Measurements from ENCODE around the gene CNTNAP5. TPM values are rescaled to one million over a fixed set of nuclear protein-coding genes. Genes with fewer than 3 reads are reported as not detected.

The CNTNAP5 gene
- total RNA-seq, 1 donor from 2014 or later, result not detected

DNA sequence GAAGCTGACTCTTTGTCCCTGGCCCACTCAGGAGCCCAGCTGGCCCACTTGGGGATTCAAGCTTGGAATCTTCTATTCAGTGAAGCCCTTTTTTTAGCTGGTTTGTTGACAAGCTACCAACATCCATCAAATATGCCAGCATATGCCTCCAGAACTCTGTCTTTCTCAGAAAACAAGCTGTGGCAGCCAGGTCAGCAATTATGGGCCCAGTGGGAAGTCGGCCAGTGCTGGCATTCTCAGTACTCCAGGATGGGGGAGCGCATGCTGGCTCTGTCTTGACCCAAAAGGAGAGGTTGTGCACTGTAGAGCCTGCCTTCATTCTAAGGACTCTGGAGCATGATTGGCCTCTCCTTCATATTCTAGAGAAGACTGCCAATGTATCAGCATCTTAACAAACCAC lies 401.5 kb downstream of the CNTNAP5 start:
- no peak for DNase-seq
- H3K4me1 ChIP-seq, result no peaks in the 10 kb centered on the region
- no peak overlapping the region for H3K27ac ChIP-seq (replicated peaks)
- no peaks in the 10 kb centered on the region for H3K36me3 ChIP-seq
- intact Hi-C loops (cut with micrococcal nuclease), result no loop called here
- no peak overlapping the region for H3K4me3 ChIP-seq
- TF ChIP-seq, protein P1, sequence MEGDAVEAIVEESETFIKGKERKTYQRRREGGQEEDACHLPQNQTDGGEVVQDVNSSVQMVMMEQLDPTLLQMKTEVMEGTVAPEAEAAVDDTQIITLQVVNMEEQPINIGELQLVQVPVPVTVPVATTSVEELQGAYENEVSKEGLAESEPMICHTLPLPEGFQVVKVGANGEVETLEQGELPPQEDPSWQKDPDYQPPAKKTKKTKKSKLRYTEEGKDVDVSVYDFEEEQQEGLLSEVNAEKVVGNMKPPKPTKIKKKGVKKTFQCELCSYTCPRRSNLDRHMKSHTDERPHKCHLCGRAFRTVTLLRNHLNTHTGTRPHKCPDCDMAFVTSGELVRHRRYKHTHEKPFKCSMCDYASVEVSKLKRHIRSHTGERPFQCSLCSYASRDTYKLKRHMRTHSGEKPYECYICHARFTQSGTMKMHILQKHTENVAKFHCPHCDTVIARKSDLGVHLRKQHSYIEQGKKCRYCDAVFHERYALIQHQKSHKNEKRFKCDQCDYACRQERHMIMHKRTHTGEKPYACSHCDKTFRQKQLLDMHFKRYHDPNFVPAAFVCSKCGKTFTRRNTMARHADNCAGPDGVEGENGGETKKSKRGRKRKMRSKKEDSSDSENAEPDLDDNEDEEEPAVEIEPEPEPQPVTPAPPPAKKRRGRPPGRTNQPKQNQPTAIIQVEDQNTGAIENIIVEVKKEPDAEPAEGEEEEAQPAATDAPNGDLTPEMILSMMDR (IDR thresholded peaks at IDR 0.05; ENCODE audit: borderline replicate concordance), result no peak
- H3K27me3 ChIP-seq (ENCODE audit: low read depth), result peaks cover 27% of the 10 kb centered on the region
- no peaks in the 10 kb centered on the region for H3K9me3 ChIP-seq (replicated peaks)

DNA sequence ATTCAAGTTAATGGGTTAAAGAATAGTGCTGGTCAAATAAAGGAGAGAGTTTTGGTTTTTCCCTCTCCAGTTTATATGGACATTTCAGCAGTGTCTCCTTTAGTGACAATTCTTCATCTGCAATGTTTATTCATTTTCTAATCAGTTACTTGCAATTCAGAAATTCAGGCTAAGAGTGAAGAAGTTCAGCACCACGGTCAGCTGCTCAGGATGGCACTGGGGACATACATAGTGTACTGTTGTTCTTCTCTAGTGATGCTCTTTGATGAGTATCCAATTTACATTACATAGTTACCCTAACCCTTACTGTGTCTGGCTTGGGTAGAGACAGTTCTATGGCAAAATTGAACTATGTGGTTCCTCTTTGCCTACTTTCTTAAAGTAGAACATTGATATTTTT lies 412.7 kb downstream of the CNTNAP5 start:
- Histone ChIP-seq H3K4me1 (no peaks in the 10 kb centered on the region), H3K27me3 (ENCODE audit: low read depth) (no peaks in the 10 kb centered on the region), H3K4me3 (no peak overlapping the region), H3K36me3 (no peaks in the 10 kb centered on the region), H3K27ac (replicated peaks) (no peak overlapping the region), H3K9me3 (replicated peaks) (no peaks in the 10 kb centered on the region)
- intact Hi-C loops (cut with micrococcal nuclease), result no loop called here
- TF ChIP-seq, protein P1 (IDR thresholded peaks at IDR 0.05; ENCODE audit: borderline replicate concordance), result no peak
- no peak for DNase-seq

DNA sequence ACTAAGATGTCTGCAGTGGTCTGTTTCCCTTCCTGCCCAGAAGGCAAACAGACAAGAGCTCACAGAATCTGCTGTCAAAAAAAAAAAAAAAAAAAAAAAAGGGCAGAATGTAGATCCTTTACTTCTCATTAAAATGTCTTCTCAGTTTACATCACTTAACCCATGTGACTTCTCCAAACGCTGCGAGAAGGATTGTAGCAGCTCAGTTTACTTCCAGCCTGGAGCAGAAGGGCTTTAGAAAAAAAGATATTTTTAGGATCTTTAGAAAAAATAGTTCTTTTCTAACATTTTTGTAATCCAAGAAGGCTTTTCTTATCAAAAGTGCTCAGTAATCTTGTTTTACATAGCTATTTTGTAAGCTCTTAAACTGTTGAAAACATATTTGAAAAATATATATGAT lies 425.4 kb downstream of the CNTNAP5 start:
- intact Hi-C loops (cut with micrococcal nuclease), result no loop called here

DNA sequence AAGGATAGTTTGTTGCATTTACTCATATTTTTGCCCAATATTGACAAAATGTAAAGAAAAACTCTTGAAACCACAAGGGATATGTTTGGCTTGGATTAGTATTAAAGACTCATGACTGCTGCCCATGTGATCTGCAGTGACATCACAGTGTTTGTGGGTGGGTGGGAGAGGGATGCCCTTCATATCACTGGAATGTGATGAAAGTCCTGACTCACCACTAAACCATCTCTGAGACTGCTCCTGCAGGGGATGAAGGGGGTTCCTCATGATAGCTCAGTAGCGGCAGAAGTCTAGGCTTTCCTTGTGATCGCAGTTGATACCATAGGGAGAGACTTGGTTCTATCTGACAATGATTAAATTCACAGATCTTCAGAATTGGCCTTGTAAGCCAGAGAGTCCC lies 451.2 kb downstream of the CNTNAP5 start:
- intact Hi-C loops (cut with micrococcal nuclease), result no loop called here
- Histone ChIP-seq H3K9me3 (replicated peaks) (peaks cover under 1% of the 10 kb centered on the region), H3K36me3 (no peaks in the 10 kb centered on the region), H3K27me3 (ENCODE audit: low read depth) (no peaks in the 10 kb centered on the region), H3K4me3 (no peak overlapping the region), H3K4me1 (no peaks in the 10 kb centered on the region), H3K27ac (replicated peaks) (no peak overlapping the region)
- DNase-seq, result no peak
- TF ChIP-seq, protein P1 (IDR thresholded peaks at IDR 0.05; ENCODE audit: borderline replicate concordance), result no peak

More for the DNA sequence above, 425.4 kb downstream of the CNTNAP5 start:
- TF ChIP-seq, protein P1 (IDR thresholded peaks at IDR 0.05; ENCODE audit: borderline replicate concordance), result no peak
- Histone ChIP-seq H3K4me1 (no peaks in the 10 kb centered on the region), H3K4me3 (no peak overlapping the region), H3K36me3 (no peaks in the 10 kb centered on the region), H3K27me3 (ENCODE audit: low read depth) (no peaks in the 10 kb centered on the region), H3K27ac (replicated peaks) (no peak overlapping the region), H3K9me3 (replicated peaks) (peaks cover 4% of the 10 kb centered on the region)
- DNase-seq, result no peak

DNA sequence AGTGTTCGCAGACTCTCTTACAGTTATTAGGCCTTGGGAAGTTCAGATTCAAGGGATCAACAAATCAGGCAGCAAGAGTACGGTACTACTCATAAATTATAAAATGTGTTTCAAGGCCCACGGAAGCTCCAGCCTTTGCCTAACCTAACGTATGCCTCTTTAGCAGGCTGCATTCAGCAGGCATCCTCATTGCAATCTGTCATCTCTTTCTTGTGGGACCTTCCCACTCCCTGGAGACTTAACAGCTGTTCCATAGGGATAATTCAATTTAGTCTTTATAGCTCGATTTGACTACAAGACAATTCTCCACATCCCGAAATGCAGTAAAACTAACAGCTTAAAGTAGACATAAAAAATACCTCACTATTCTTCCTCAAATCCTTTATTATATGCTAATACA lies 453.7 kb downstream of the CNTNAP5 start:
- TF ChIP-seq, protein P1 (IDR thresholded peaks at IDR 0.05; ENCODE audit: borderline replicate concordance), result no peak
- intact Hi-C loops (cut with micrococcal nuclease), result no loop called here
- Histone ChIP-seq H3K27ac (replicated peaks) (no peak overlapping the region), H3K4me1 (no peaks in the 10 kb centered on the region), H3K27me3 (ENCODE audit: low read depth) (no peaks in the 10 kb centered on the region), H3K4me3 (no peak overlapping the region), H3K36me3 (no peaks in the 10 kb centered on the region), H3K9me3 (replicated peaks) (no peaks in the 10 kb centered on the region)
- no peak for DNase-seq

DNA sequence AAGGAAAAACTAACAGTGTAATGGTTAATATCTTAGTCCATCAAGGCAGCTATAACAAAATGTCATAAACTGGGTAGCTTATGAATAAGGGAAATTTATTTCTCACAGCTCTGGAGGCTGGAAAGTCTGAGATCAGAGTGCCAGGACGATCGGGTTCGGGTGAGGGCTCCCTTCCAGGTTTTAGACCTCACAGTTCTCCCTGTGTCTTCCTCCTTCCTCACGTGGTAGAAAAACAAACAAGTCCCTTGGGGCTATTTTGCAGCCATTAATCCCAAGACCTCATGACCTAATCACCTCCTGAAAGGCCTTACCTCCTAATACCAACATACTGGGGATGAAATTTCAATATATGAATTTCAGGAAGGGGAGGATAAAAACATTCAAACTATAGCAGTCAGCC lies 455.9 kb downstream of the CNTNAP5 start:
- no peaks in the 10 kb centered on the region for H3K36me3 ChIP-seq
- H3K4me1 ChIP-seq, result no peaks in the 10 kb centered on the region
- DNase-seq, result no peak
- TF ChIP-seq, protein P1 (IDR thresholded peaks at IDR 0.05; ENCODE audit: borderline replicate concordance), result no peak
- intact Hi-C loops (cut with micrococcal nuclease), result no loop called here
- H3K4me3 ChIP-seq, result no peak overlapping the region
- no peaks in the 10 kb centered on the region for H3K9me3 ChIP-seq (replicated peaks)
- no peaks in the 10 kb centered on the region for H3K27me3 ChIP-seq (ENCODE audit: low read depth)
- no peak overlapping the region for H3K27ac ChIP-seq (replicated peaks)
